Purkinje cell (primary cell): ENCODE data around the gene C21orf58. TPM values are rescaled to one million over a fixed set of nuclear protein-coding genes. Genes with fewer than 3 reads are reported as not detected.

Experiments
- polyA plus RNA-seq: library from polyadenylated mRNA; unstranded; fragments of >200 nt; fragmentation: Nextera tagmentation; gene quantifications from 2 replicates; pipeline ENCODE4 v1.2.1, GENCODE V29; 2014

C21orf58 gene
- 0.22 and 2.3 TPM in 2 replicates for polyA plus RNA-seq

DNA sequence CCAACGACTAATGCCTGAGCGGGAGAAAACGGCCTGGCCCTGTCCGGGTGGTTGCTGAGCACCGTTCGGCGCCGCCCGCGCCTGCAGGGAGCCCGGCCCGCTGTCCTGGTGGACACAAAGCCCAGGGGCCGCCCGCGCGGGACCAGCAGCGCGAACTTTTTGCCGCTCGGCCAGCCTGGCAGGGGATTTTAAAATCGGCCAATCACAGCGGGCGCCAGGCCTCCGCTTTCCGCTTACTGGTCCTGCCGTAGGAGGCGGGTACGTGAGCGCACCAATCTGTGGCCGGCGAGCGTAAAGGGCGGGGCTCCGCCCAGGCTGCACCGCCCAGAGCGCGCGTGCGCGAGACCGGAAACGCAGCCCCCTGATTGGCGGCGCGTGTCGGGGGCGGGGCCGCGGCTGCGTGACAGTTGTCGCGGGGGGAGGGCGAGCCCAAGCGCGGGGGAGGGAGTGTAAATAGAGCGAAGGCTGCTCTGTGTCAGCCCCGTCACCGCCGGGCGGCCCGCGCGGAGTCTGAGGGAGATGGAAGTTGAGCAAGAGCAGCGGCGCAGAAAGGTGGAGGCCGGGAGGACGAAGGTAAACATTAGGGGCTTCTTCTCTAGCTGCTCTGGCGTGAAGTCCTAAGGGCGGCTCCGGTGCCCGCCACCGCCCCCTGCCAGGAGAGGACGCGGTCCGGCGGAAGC is at the start of gene C21orf58, which contains the start of gene PCNT:
Gene C21orf58 (minus strand): TSS at position 161 of the 680 bp plus-strand sequence. CDS start 1,132 bp downstream, outside the sequence.
Gene PCNT (plus strand): TSS at position 447 of the 680 bp plus-strand sequence. CDS start 73 bp downstream, at position 520.

DNA sequence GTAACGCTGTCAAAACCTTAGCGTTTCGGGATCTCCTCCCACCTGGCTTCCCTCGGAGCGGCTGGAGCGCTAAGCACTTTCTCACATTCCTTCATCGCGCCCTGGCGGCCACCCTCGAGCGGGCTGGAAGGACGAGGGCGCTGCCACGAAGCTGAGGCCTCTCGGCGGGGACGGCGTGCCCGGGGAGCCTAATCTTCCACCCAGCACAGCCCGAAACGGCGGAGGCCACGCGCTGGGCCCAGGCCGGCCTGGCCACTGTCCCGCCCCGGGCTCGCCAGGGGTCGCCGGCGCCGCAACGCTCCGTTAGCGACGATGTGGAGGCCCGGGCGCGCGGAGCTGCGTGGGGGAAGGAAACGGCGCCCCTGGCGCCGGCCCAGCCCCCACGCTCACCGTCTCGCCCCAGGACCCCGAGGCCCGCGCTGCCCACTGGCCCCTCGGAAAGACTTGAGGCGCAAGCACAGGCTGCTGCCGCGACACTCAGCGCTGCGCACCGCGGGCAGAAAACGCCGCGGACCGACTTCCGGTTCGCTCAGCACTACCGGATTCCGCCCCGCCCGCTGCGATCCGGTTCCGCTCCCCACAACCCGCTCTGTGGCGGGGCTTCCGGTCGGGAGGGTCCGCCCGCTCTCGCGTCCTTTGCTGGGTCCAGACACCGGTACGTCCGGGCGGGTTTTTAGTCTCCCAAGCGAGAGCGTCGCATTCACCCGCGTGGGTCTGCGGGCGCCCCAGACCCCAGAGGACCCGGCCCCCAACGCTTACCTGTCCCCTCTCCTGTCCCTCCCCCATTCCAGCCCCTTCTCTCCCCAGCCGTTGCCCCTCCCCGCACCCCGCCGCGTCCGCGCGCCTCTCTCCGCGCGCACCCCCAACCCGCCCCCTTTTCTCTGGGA is 37.7 kb downstream of the C21orf58 start, which contains the start of gene YBEY:
Gene YBEY (plus strand): TSS at position 582 of the 887 bp plus-strand sequence. CDS start 572 bp downstream, outside the sequence.

DNA sequence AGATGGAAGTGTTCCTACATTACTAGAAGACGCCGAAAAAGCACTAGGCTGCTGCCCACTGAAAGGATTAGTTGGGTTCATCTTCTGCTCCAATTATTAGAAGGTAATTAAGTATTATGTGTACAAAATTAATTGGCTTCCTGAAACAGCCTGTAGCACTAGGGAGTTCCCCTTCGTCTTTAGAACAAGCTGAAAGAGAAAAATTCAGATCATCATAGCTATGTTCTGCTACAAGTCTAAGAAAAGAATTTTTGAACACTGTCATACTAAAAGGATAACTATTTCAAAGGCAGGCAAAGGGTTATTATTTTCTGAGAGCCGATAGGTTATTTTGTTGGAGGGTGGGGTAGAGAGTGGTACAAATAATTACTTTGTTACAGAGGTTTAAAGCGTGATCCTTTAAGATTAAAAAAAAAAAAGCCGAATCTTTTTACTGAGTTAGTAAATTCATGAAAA is 38.4 kb downstream of the C21orf58 start, which contains the start of gene MCM3AP:
Gene MCM3AP (minus strand): TSS at position 406 of the 456 bp plus-strand sequence. CDS start 325 bp downstream, at position 81.

Other genes starting within 250 kb of the C21orf58 start
- 0.32 TPM in 1 of 2 replicates, not detected in the other for gene COL6A2, start 225.8 kb downstream of the C21orf58 start, polyA plus RNA-seq
- gene FTCD, start 168.3 kb downstream of the C21orf58 start, polyA plus RNA-seq, result not detected in 2 replicates
- not detected in 2 replicates for gene SPATC1L, start 139.4 kb downstream of the C21orf58 start, polyA plus RNA-seq
- gene LSS, start 95.1 kb downstream of the C21orf58 start, polyA plus RNA-seq, result 1.9 and 2.4 TPM in 2 replicates
- 9.7 and 10.8 TPM in 2 replicates for gene MCM3AP, start 38.3 kb downstream of the C21orf58 start, polyA plus RNA-seq
- gene YBEY, start 37.5 kb downstream of the C21orf58 start, polyA plus RNA-seq, result 7.6 and 9.4 TPM in 2 replicates
- 4.5 and 5.9 TPM in 2 replicates for gene PCNT, start 286 bp upstream of the C21orf58 start, polyA plus RNA-seq
- 8.5 and 9.5 TPM in 2 replicates for gene DIP2A, start 135.0 kb upstream of the C21orf58 start, polyA plus RNA-seq